BLaER1 treated with 17β-estradiol and CSF1 and Interleukin-3, amounts not matched to agents 10 nM and 100 nM (cell line): ENCODE results near the gene DPP10.

Experiments used
- H3K27ac ChIP-seq, 11 experiments: shearing (Covaris generic); formaldehyde crosslinking; 2 replicates each; pipeline ENCODE4 v1.8.1; 2022
- H3K27me3 ChIP-seq, 11 experiments: shearing (Covaris generic); formaldehyde crosslinking; 2 replicates each; pipeline ENCODE4 v1.8.1; 2022
- H3K36me3 ChIP-seq, 11 experiments: shearing (Covaris generic); formaldehyde crosslinking; 2 replicates each; pipeline ENCODE4 v1.8.1; 2022
- H3K4me1 ChIP-seq, 10 experiments: shearing (Covaris generic); formaldehyde crosslinking; 2 replicates each; pipeline ENCODE4 v1.8.1; 2022
- H3K4me2 ChIP-seq, 11 experiments: shearing (Covaris generic); formaldehyde crosslinking; 2 replicates each; pipeline ENCODE4 v1.8.1; 2022
- H3K4me3 ChIP-seq, 10 experiments: shearing (Covaris generic); formaldehyde crosslinking; 2 replicates each; pipeline ENCODE4 v1.8.1; 2022
- H3K9ac ChIP-seq, 11 experiments: shearing (Covaris generic); formaldehyde crosslinking; 2 replicates each; pipeline ENCODE4 v1.8.1; 2022
- H3K9me3 ChIP-seq, 11 experiments: shearing (Covaris generic); formaldehyde crosslinking; replicated peaks in 1 of 11; 2 replicates each; pipeline ENCODE4 v1.8.1; 2022
- H4K20me1 ChIP-seq, 11 experiments: shearing (Covaris generic); formaldehyde crosslinking; 2 replicates each; pipeline ENCODE4 v1.8.1; 2022
- Cebpa-rat ChIP-seq, 11 experiments: shearing (Covaris generic); IDR thresholded peaks; 2 replicates each; pipeline ENCODE4 v1.8.1; 2022

The DPP10 gene

GRCh38 chr2:115124817-115125216, 682.4 kb downstream of the DPP10 start:
- H3K9me3 ChIP-seq: no peaks in the 10 kb centered on the region
- H3K36me3 ChIP-seq: no peaks in the 10 kb centered on the region
- no peak overlapping the region for H3K4me2 ChIP-seq
- H3K27me3 ChIP-seq: no peaks in the 10 kb centered on the region
- TF ChIP-seq Cebpa-rat (IDR thresholded peaks at IDR 0.05): no peak
- no peaks in the 10 kb centered on the region for H3K4me1 ChIP-seq
- H3K27ac ChIP-seq: no peak overlapping the region
- H3K4me3 ChIP-seq: no peak overlapping the region
- H4K20me1 ChIP-seq: no peaks in the 10 kb centered on the region
- no peak overlapping the region for H3K9ac ChIP-seq

- Histone ChIP-seq H3K27ac (no peak overlapping the region), H3K9ac (no peak overlapping the region), H3K4me3 (no peak overlapping the region), H3K4me2 (no peak overlapping the region), H3K36me3 (no peaks in the 10 kb centered on the region), H3K9me3 (no peaks in the 10 kb centered on the region), H3K4me1 (no peaks in the 10 kb centered on the region), H3K27me3 (no peaks in the 10 kb centered on the region), H4K20me1 (no peaks in the 10 kb centered on the region)
- no peak for TF ChIP-seq Cebpa-rat (IDR thresholded peaks at IDR 0.05)
These were observed 687.1 kb downstream of the DPP10 start for GRCh38 chr2:115129536-115129935.

GRCh38 chr2:115160531-115161080, 718.2 kb downstream of the DPP10 start:
- Histone ChIP-seq H3K9me3 (peaks cover 18 to 30% (median 26%) of the 10 kb centered on the region in 11 experiments), H3K4me3 (no peak overlapping the region)

GRCh38 chr2:115161081-115161770, 718.8 kb downstream of the DPP10 start:
- no peak overlapping the region for H3K27ac ChIP-seq
- H4K20me1 ChIP-seq: no peaks in the 10 kb centered on the region
- H3K4me2 ChIP-seq: no peak overlapping the region

More at GRCh38 chr2:115160531-115161080, 718.2 kb downstream of the DPP10 start:
- Histone ChIP-seq H3K4me2 (no peak overlapping the region), H3K9ac (no peak overlapping the region), H4K20me1 (no peaks in the 10 kb centered on the region), H3K4me1 (no peaks in the 10 kb centered on the region), H3K27me3 (no peaks in the 10 kb centered on the region), H3K27ac (no peak overlapping the region), H3K36me3 (no peaks in the 10 kb centered on the region)
- no peak for TF ChIP-seq Cebpa-rat (IDR thresholded peaks at IDR 0.05)

GRCh38 chr2:115161771-115162493, 719.5 kb downstream of the DPP10 start:
- no peak for TF ChIP-seq Cebpa-rat (IDR thresholded peaks at IDR 0.05)
- Histone ChIP-seq H3K4me1 (no peaks in the 10 kb centered on the region), H3K4me3 (no peak overlapping the region), H3K27ac (no peak overlapping the region), H3K9me3 (peaks cover 18 to 30% (median 26%) of the 10 kb centered on the region in 11 experiments), H4K20me1 (no peaks in the 10 kb centered on the region), H3K36me3 (no peaks in the 10 kb centered on the region), H3K27me3 (no peaks in the 10 kb centered on the region), H3K9ac (no peak overlapping the region), H3K4me2 (no peak overlapping the region)

More at GRCh38 chr2:115161081-115161770, 718.8 kb downstream of the DPP10 start:
- Histone ChIP-seq H3K36me3 (no peaks in the 10 kb centered on the region), H3K4me1 (no peaks in the 10 kb centered on the region), H3K4me3 (no peak overlapping the region), H3K9me3 (peaks cover 18 to 30% (median 26%) of the 10 kb centered on the region in 11 experiments), H3K9ac (no peak overlapping the region), H3K27me3 (no peaks in the 10 kb centered on the region)
- no peak for TF ChIP-seq Cebpa-rat (IDR thresholded peaks at IDR 0.05)

GRCh38 chr2:115162494-115163293, 720.3 kb downstream of the DPP10 start:
- Histone ChIP-seq H3K9ac (no peak overlapping the region), H3K4me1 (no peaks in the 10 kb centered on the region), H4K20me1 (no peaks in the 10 kb centered on the region), H3K27me3 (no peaks in the 10 kb centered on the region), H3K27ac (no peak overlapping the region), H3K4me3 (no peak overlapping the region), H3K9me3 (peaks cover 18 to 30% (median 26%) of the 10 kb centered on the region in 11 experiments), H3K4me2 (no peak overlapping the region), H3K36me3 (no peaks in the 10 kb centered on the region)
- TF ChIP-seq Cebpa-rat (IDR thresholded peaks at IDR 0.05): no peak

- no peaks in the 10 kb centered on the region for H3K4me1 ChIP-seq
- TF ChIP-seq Cebpa-rat (IDR thresholded peaks at IDR 0.05): no peak
- no peak overlapping the region for H3K4me2 ChIP-seq
- H3K27ac ChIP-seq: no peak overlapping the region
- H3K9ac ChIP-seq: no peak overlapping the region
- H4K20me1 ChIP-seq: no peaks in the 10 kb centered on the region
- peaks cover 18 to 30% (median 26%) of the 10 kb centered on the region in 11 experiments for H3K9me3 ChIP-seq
- H3K4me3 ChIP-seq: no peak overlapping the region
- no peaks in the 10 kb centered on the region for H3K36me3 ChIP-seq
- no peaks in the 10 kb centered on the region for H3K27me3 ChIP-seq
These were observed 721.1 kb downstream of the DPP10 start for GRCh38 chr2:115163572-115163971.

GRCh38 chr2:115165529-115166109, 723.2 kb downstream of the DPP10 start:
- H3K27me3 ChIP-seq: no peaks in the 10 kb centered on the region
- peaks cover 18 to 27% (median 25%) of the 10 kb centered on the region in 11 experiments for H3K9me3 ChIP-seq
- no peak overlapping the region for H3K27ac ChIP-seq
- no peaks in the 10 kb centered on the region for H4K20me1 ChIP-seq
- H3K4me3 ChIP-seq: no peak overlapping the region
- no peak for TF ChIP-seq Cebpa-rat (IDR thresholded peaks at IDR 0.05)
- H3K36me3 ChIP-seq: no peaks in the 10 kb centered on the region
- no peaks in the 10 kb centered on the region for H3K4me1 ChIP-seq
- H3K4me2 ChIP-seq: no peak overlapping the region
- H3K9ac ChIP-seq: no peak overlapping the region

- TF ChIP-seq Cebpa-rat (IDR thresholded peaks at IDR 0.05): no peak
- Histone ChIP-seq H3K9ac (no peak overlapping the region), H3K27me3 (no peaks in the 10 kb centered on the region)
These were observed 726.0 kb downstream of the DPP10 start for GRCh38 chr2:115168457-115168856.

More at GRCh38 chr2:115168457-115168856, 726.0 kb downstream of the DPP10 start:
- H3K4me2 ChIP-seq: no peak overlapping the region
- no peak overlapping the region for H3K27ac ChIP-seq
- H3K9me3 ChIP-seq: no peaks in the 10 kb centered on the region
- no peaks in the 10 kb centered on the region for H4K20me1 ChIP-seq
- H3K36me3 ChIP-seq: no peaks in the 10 kb centered on the region
- H3K4me1 ChIP-seq: no peaks in the 10 kb centered on the region
- no peak overlapping the region for H3K4me3 ChIP-seq
